Fibroblast of lung (primary cell): Measurements from ENCODE around the gene STOML1.

Source experiments
- CTCF ChIP-seq, 2 donors: IDR thresholded peaks in 1 of 2; conservative IDR thresholded peaks in 1 of 2; 1 replicate in 1 of 2; 2 replicates in 1 of 2; pipeline ENCODE4 v1.5.1; 2011 to 2012; ENCODE audit warnings: low read length in 2 of 2, control low read depth in 1 of 2, inconsistent platforms in 1 of 2, low read depth in 1 of 2, mild to moderate bottlenecking in 1 of 2
- EZH2 ChIP-seq: IDR thresholded peaks from 2 replicates; pipeline ENCODE4 v1.5.1; 2012; ENCODE audit warnings: low read length, control low read depth, mild to moderate bottlenecking; ENCODE audit errors: missing control alignments

DNA sequence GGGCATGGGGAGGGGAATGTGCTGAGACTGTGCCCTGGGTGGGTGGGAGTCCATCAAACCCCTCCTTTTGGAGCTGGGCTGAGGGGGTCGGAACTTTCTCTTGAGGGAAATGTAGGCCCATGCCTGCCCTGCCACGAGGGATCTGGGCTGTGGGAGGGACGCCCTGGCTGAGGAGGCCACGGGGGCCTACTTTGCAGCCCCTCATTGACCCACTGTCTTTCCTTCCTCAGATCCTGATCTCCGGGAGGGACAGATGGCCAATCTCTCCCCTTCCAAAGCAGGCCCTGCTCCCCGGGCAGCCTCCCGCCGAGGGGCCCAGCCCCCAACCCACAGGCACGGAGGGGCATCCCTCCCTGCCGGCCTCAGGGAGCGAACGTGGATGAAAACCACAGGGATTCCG, 40.5 kb downstream of the STOML1 start:
- no peak for TF ChIP-seq CTCF (conservative IDR thresholded peaks at IDR 0.05 in 1 of 2, IDR thresholded peaks at IDR 0.05 in 1 of 2; ENCODE audit: low read depth in 1 of 2, low read length in 2 of 2)
- TF ChIP-seq EZH2 = no peak
